ENCODE results near the gene MCTP1.

MCTP1 gene

GRCh38 chr5:94807985-94808384 lies 476.9 kb downstream of the MCTP1 start:
- H3K4me1 ChIP-seq (ENCODE audit: insufficient read depth, poor library complexity, severe bottlenecking): no peaks in the 10 kb centered on the region
- H3K27ac ChIP-seq (ENCODE audit: poor library complexity, severe bottlenecking): no peak overlapping the region
- TF ChIP-seq, protein P1, sequence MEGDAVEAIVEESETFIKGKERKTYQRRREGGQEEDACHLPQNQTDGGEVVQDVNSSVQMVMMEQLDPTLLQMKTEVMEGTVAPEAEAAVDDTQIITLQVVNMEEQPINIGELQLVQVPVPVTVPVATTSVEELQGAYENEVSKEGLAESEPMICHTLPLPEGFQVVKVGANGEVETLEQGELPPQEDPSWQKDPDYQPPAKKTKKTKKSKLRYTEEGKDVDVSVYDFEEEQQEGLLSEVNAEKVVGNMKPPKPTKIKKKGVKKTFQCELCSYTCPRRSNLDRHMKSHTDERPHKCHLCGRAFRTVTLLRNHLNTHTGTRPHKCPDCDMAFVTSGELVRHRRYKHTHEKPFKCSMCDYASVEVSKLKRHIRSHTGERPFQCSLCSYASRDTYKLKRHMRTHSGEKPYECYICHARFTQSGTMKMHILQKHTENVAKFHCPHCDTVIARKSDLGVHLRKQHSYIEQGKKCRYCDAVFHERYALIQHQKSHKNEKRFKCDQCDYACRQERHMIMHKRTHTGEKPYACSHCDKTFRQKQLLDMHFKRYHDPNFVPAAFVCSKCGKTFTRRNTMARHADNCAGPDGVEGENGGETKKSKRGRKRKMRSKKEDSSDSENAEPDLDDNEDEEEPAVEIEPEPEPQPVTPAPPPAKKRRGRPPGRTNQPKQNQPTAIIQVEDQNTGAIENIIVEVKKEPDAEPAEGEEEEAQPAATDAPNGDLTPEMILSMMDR (IDR thresholded peaks at IDR 0.05; ENCODE audit: poor library complexity, severe bottlenecking): no peak
- no peak overlapping the region for H3K4me3 ChIP-seq (ENCODE audit: severe bottlenecking)
- no peak for ATAC-seq (ENCODE audit: low read depth)
- no peaks in the 10 kb centered on the region for H3K36me3 ChIP-seq (ENCODE audit: low read depth)
- DNase-seq (ENCODE audit: low spot score): no peak
- H3K27me3 ChIP-seq (ENCODE audit: insufficient read depth, poor library complexity, severe bottlenecking): peaks cover 5% of the 10 kb centered on the region
- no peaks in the 10 kb centered on the region for H3K9me3 ChIP-seq (ENCODE audit: severe bottlenecking)

DNA sequence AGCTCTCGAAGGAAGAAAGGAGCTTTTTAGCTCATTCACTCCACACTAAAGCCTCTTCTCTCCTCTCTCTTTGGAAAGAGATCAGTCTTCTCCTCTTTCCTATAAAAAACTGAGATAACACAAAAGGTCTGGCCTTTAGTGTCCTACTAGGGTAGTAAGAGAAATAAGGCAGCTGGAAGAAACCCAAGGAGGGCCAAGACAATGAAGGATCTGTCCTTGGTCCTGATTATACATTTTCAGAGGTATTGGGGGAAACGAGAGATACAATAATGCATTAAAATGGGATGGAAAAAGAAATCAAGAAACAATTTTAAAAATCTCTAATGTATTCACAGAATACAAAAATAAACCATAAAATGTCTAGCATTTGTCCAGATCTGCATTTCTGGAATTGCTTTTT lies 482.4 kb downstream of the MCTP1 start:
- no peaks in the 10 kb centered on the region for H3K9me3 ChIP-seq (ENCODE audit: severe bottlenecking)
- DNase-seq (ENCODE audit: low spot score) (no peak), ATAC-seq (ENCODE audit: low read depth) (no peak)
- H3K4me1 ChIP-seq (ENCODE audit: insufficient read depth, poor library complexity, severe bottlenecking): no peaks in the 10 kb centered on the region
- H3K27me3 ChIP-seq (ENCODE audit: insufficient read depth, poor library complexity, severe bottlenecking): no peaks in the 10 kb centered on the region
- no peak overlapping the region for H3K27ac ChIP-seq (ENCODE audit: poor library complexity, severe bottlenecking)
- H3K4me3 ChIP-seq (ENCODE audit: severe bottlenecking): no peak overlapping the region
- TF ChIP-seq, protein P1 (IDR thresholded peaks at IDR 0.05; ENCODE audit: poor library complexity, severe bottlenecking): no peak
- no peaks in the 10 kb centered on the region for H3K36me3 ChIP-seq (ENCODE audit: low read depth)

- Histone ChIP-seq H3K27ac (ENCODE audit: poor library complexity, severe bottlenecking) (no peak overlapping the region), H3K27me3 (ENCODE audit: insufficient read depth, poor library complexity, severe bottlenecking) (no peaks in the 10 kb centered on the region), H3K36me3 (ENCODE audit: low read depth) (no peaks in the 10 kb centered on the region), H3K9me3 (ENCODE audit: severe bottlenecking) (no peaks in the 10 kb centered on the region), H3K4me3 (ENCODE audit: severe bottlenecking) (no peak overlapping the region), H3K4me1 (ENCODE audit: insufficient read depth, poor library complexity, severe bottlenecking) (no peaks in the 10 kb centered on the region)
- TF ChIP-seq, protein P1 (IDR thresholded peaks at IDR 0.05; ENCODE audit: poor library complexity, severe bottlenecking): no peak
- ATAC-seq (ENCODE audit: low read depth) (no peak), DNase-seq (ENCODE audit: low spot score) (no peak)
These were observed 488.3 kb downstream of the MCTP1 start for GRCh38 chr5:94796586-94796985.

- no peak for DNase-seq (ENCODE audit: low spot score)
- TF ChIP-seq, protein P1 (IDR thresholded peaks at IDR 0.05; ENCODE audit: poor library complexity, severe bottlenecking): no peak
These were observed 491.1 kb downstream of the MCTP1 start for GRCh38 chr5:94793816-94794198.

GRCh38 chr5:94793113-94793815 lies 491.6 kb downstream of the MCTP1 start:
- TF ChIP-seq, protein P1 (IDR thresholded peaks at IDR 0.05; ENCODE audit: poor library complexity, severe bottlenecking): no peak
- Histone ChIP-seq H3K9me3 (ENCODE audit: severe bottlenecking) (no peaks in the 10 kb centered on the region), H3K27ac (ENCODE audit: poor library complexity, severe bottlenecking) (no peak overlapping the region), H3K27me3 (ENCODE audit: insufficient read depth, poor library complexity, severe bottlenecking) (no peaks in the 10 kb centered on the region), H3K4me3 (ENCODE audit: severe bottlenecking) (no peak overlapping the region), H3K4me1 (ENCODE audit: insufficient read depth, poor library complexity, severe bottlenecking) (no peaks in the 10 kb centered on the region), H3K36me3 (ENCODE audit: low read depth) (no peaks in the 10 kb centered on the region)
- DNase-seq (ENCODE audit: low spot score): no peak
- peak; percentile 35; the same call in 2 of the 3 replicates for ATAC-seq (ENCODE audit: low read depth)

More at GRCh38 chr5:94793816-94794198, 491.1 kb downstream of the MCTP1 start:
- Histone ChIP-seq H3K4me3 (ENCODE audit: severe bottlenecking) (no peak overlapping the region), H3K27ac (ENCODE audit: poor library complexity, severe bottlenecking) (no peak overlapping the region), H3K9me3 (ENCODE audit: severe bottlenecking) (no peaks in the 10 kb centered on the region), H3K36me3 (ENCODE audit: low read depth) (no peaks in the 10 kb centered on the region), H3K27me3 (ENCODE audit: insufficient read depth, poor library complexity, severe bottlenecking) (no peaks in the 10 kb centered on the region), H3K4me1 (ENCODE audit: insufficient read depth, poor library complexity, severe bottlenecking) (no peaks in the 10 kb centered on the region)
- ATAC-seq (ENCODE audit: low read depth): peak; percentile 23; the same call in 1 of the 3 replicates

Data from RWPE2 (cell line).